ENCODE data around the gene FOXRED1.
A peak's percentile ranks its signal among the peaks of the same experiment; 100 is the strongest.

Gene FOXRED1

DNA sequence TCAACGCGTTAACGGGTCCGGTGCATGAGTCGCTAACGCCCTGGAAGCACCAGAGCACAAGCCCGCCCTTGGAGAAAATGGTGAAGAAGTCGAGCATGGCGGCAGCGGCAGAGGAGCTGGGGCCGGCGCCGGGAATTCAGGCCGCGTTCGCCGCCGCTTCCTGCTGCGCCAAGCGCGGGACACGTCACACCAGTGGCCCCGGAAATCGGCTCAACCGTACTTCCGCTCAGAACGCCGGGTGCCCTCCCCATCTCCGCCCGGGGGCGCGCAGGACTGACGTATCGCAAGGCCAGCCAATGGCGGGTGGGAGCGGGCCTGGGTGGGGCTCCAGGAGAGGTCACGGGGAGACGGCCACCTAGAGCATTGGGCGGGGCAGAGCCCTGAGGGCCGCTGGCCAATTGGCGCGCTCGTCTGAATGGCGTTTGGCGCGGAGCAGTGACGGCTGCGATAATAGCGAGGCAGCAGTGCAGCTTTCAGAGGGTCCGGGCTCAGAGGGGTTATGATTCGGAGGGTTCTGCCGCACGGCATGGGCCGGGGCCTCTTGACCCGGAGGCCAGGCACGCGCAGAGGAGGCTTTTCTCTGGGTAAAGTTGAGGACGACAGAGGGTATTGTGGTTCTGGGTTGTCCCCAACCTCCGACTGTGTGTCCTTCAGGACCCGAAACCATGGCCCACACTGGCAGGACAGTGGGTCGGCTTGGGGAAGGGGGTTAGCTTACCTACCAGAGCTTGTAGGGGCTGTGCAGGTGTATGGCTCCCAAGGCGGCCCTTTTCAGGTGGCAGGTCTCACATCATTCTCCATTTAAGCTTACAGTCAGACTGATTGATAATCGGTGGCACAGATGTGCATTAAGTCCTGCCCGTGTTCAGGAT is at the start of gene FOXRED1, which contains the start of gene SRPRA:
Gene FOXRED1 (plus strand): TSS at position 447 of the 872 bp plus-strand sequence. CDS start 53 bp downstream, at position 500.
Gene SRPRA (minus strand): TSS at position 188 of the 872 bp plus-strand sequence. CDS start 91 bp downstream, at position 97.
- no peak for TF ChIP-seq JUND (IDR thresholded peaks at IDR 0.05; ENCODE audit: low read depth)
- peak; percentile 100 for DNase-seq (ENCODE audit: low read depth in 1 of 2, low spot score in 1 of 2)
- in situ Hi-C loops (cut with HindIII; ENCODE audit: low pct_unique_long_range_greater_than_20kb, low sequenced_read_pairs), result no loop called here

DNA sequence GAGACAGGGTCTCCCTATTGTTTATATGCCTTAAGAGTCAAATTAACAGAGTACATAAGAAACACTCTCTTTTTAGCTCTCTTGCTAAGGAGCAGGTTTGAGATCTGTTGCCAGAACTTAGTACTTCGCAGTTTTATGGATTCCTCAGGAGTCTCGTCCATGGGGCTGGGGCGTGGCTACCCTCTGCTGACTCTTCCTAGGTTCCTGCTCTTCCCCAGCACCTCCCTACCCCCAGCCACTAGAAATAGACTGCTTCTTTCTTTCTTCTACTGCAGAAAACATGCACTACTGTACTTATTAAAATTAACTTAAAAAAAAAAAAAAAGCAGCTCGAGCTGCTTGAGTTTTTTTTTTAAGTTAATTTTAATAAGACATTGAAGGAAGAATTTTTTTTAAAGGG is 49.4 kb upstream of the FOXRED1 start:
- in situ Hi-C loops (cut with HindIII; ENCODE audit: low pct_unique_long_range_greater_than_20kb, low sequenced_read_pairs), result no loop called here
- no peak for TF ChIP-seq JUND (IDR thresholded peaks at IDR 0.05; ENCODE audit: low read depth)
- no peak for DNase-seq (ENCODE audit: low read depth in 1 of 2, low spot score in 1 of 2)

GRCh38 chr11:126224647-126225294 is 44.2 kb upstream of the FOXRED1 start:
- TF ChIP-seq JUND (IDR thresholded peaks at IDR 0.05; ENCODE audit: low read depth), result no peak
- in situ Hi-C loops (cut with HindIII; ENCODE audit: low pct_unique_long_range_greater_than_20kb, low sequenced_read_pairs), result no loop called here
- DNase-seq (ENCODE audit: low read depth in 1 of 2, low spot score in 1 of 2), result no peak

DNA sequence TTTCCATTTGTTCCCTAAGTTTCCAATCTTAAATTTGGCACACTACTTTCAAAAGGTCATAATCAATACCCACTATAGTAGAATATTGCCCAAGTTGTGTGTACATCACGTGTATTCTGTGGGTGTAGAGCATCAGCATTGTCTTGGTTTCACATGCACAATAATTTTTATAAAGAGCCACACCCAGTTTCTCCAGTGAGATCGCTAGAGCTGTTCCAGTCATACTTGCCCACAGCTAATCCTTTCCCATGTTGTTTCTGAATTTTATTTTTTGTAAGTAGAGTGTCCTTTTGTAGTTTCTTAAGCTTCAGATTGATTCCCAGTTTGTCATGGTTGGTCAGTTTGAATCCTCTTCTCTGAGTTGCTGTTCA is 43.7 kb upstream of the FOXRED1 start:
- DNase-seq (ENCODE audit: low read depth in 1 of 2, low spot score in 1 of 2), result no peak
- no peak for TF ChIP-seq JUND (IDR thresholded peaks at IDR 0.05; ENCODE audit: low read depth)
- in situ Hi-C loops (cut with HindIII; ENCODE audit: low pct_unique_long_range_greater_than_20kb, low sequenced_read_pairs), result no loop called here

- DNase-seq (ENCODE audit: low read depth in 1 of 2, low spot score in 1 of 2), result no peak
- in situ Hi-C loops (cut with HindIII; ENCODE audit: low pct_unique_long_range_greater_than_20kb, low sequenced_read_pairs), result no loop called here
- TF ChIP-seq JUND (IDR thresholded peaks at IDR 0.05; ENCODE audit: low read depth), result no peak
These were observed 42.4 kb upstream of the FOXRED1 start for GRCh38 chr11:126226334-126227084.

GRCh38 chr11:126229858-126230540 is 39.0 kb upstream of the FOXRED1 start:
- no peak for TF ChIP-seq JUND (IDR thresholded peaks at IDR 0.05; ENCODE audit: low read depth)
- in situ Hi-C loops (cut with HindIII; ENCODE audit: low pct_unique_long_range_greater_than_20kb, low sequenced_read_pairs), result no loop called here
- no peak for DNase-seq (ENCODE audit: low read depth in 1 of 2, low spot score in 1 of 2)

GRCh38 chr11:126231725-126232459 is 37.1 kb upstream of the FOXRED1 start:
- DNase-seq (ENCODE audit: low read depth in 1 of 2, low spot score in 1 of 2), result peak in 1 of 2 experiments; percentile 22
- in situ Hi-C loops (cut with HindIII; ENCODE audit: low pct_unique_long_range_greater_than_20kb, low sequenced_read_pairs), result no loop called here
- TF ChIP-seq JUND (IDR thresholded peaks at IDR 0.05; ENCODE audit: low read depth), result no peak

- no peak for TF ChIP-seq JUND (IDR thresholded peaks at IDR 0.05; ENCODE audit: low read depth)
- in situ Hi-C loops (cut with HindIII; ENCODE audit: low pct_unique_long_range_greater_than_20kb, low sequenced_read_pairs), result no loop called here
- DNase-seq (ENCODE audit: low read depth in 1 of 2, low spot score in 1 of 2), result no peak
These were observed 36.3 kb upstream of the FOXRED1 start for GRCh38 chr11:126232683-126233082.

GRCh38 chr11:126233391-126233790 is 35.6 kb upstream of the FOXRED1 start:
- in situ Hi-C loops (cut with HindIII; ENCODE audit: low pct_unique_long_range_greater_than_20kb, low sequenced_read_pairs), result no loop called here
- no peak for TF ChIP-seq JUND (IDR thresholded peaks at IDR 0.05; ENCODE audit: low read depth)

DNA sequence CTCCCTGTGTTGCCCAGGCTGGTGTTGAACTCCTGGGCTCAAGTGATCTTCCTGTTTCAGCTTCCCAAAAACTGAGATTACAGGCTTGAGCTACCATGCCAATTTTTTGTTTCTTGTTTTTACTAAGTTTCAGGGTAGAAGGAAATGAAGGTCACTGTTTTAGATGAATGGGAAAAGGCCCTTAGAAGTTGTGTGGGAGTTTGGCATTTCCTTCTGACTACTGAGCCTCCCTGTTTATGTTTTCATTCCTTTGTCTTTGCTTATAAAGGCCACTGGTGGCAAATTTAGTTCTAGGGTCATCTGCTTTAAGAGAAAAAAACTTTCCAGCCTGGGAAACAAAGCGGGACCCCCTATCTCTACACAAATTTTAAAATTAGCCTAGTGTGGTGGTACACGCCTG is 22.3 kb upstream of the FOXRED1 start:
- DNase-seq (ENCODE audit: low read depth in 1 of 2, low spot score in 1 of 2), result no peak
- TF ChIP-seq JUND (IDR thresholded peaks at IDR 0.05; ENCODE audit: low read depth), result no peak
- in situ Hi-C loops (cut with HindIII; ENCODE audit: low pct_unique_long_range_greater_than_20kb, low sequenced_read_pairs), result no loop called here

More at GRCh38 chr11:126233391-126233790, 35.6 kb upstream of the FOXRED1 start:
- no peak for DNase-seq (ENCODE audit: low read depth in 1 of 2, low spot score in 1 of 2)

GRCh38 chr11:126253265-126253664 is 15.7 kb upstream of the FOXRED1 start:
- in situ Hi-C loops (cut with HindIII; ENCODE audit: low pct_unique_long_range_greater_than_20kb, low sequenced_read_pairs), result no loop called here
- DNase-seq (ENCODE audit: low read depth in 1 of 2, low spot score in 1 of 2), result no peak
- no peak for TF ChIP-seq JUND (IDR thresholded peaks at IDR 0.05; ENCODE audit: low read depth)

All from T47D (cell line).